ENCODE measurements around the gene CNTNAP2.
"Not testable (repeated sequence)": the region's sequence is repeated elsewhere in the genome, so short reads cannot be mapped to it uniquely, and the experiment has no call there.

Gene CNTNAP2

DNA sequence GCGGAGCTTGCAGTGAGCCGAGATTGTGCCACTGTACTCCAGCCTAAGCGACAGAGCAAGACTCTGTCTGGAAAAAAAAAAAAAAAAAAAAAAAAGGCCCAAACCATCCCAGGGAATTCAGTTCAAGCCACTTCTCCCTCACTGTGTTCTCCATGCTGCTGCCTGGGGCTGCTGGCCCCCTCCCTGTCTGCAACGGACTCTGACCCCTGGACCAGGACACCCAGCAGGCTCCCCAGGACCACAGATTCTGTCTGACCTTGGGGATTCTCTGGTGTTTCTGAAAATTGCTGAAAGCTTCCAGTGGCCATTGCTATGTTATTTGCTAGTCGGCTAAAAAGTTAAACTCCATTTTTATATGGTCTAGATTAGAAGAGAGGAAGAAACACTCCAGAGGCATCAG, 2212.3 kb downstream of the CNTNAP2 start:
- Histone ChIP-seq H3F3A (ENCODE audit: insufficient read depth) (no peaks in the 10 kb centered on the region), H2AFZ (ENCODE audit: low read depth, low read length, severe bottlenecking) (no peak overlapping the region), H3K4me2 (ENCODE audit: low read depth, low read length, poor library complexity, severe bottlenecking) (no peak overlapping the region), H3K9me3 (ENCODE audit: insufficient read depth, low read length) (peaks cover 7% of the 10 kb centered on the region; the same call in 1 of the 2 replicates), H3K79me2 (ENCODE audit: insufficient read depth, low read length) (no peaks in the 10 kb centered on the region), H3K9ac (ENCODE audit: low read length) (no peak overlapping the region), H4K20me1 (ENCODE audit: low read depth, low read length) (no peaks in the 10 kb centered on the region), H3K36me3 (ENCODE audit: low read length) (no peaks in the 10 kb centered on the region), H3K27ac (ENCODE audit: low read depth, low read length) (no peak overlapping the region), H3K4me3 (ENCODE audit: insufficient read depth, low read length, poor library complexity, severe bottlenecking) (no peak overlapping the region), H3K27me3 (ENCODE audit: low read length) (no peaks in the 10 kb centered on the region), H3K9me2 (replicated peaks; ENCODE audit: insufficient read depth, low read length) (no peaks in the 10 kb centered on the region)
- TF ChIP-seq EZH2phosphoT487 (conservative IDR thresholded peaks at IDR 0.05; ENCODE audit: low read length) (no peak), CTCF (IDR thresholded peaks at IDR 0.05; ENCODE audit: insufficient read depth, low read length, poor library complexity, severe bottlenecking) (no peak)

DNA sequence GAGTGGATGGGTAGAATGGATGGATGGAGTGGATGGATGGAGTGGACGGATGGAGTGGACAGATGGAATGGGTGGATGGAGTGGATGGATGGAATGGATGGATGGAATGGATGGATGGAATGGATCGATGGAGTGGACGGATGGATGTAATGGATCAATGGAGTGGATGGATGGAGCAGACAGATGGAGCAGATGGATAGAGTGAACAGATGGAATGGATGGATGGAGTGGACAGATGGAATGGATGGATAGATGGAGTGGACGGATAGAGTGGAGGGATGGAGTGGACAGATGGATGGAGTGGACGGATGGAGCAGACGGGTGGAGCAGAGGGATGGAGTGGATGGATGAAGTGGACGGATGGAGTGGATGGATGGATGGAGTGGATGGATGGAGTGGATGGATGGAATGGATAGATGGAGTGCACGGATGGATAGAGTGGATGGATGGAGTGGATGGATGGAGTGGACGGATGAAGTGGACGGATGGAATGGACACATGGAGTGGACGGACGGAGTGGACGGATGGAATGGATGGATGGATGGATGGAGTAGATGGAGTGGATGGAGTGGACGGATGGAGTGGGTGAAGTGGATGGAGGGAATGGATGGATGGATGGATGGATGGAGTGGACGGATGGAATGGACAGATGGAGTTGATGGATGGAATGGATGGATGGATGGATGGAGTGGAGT, 2213.7 kb downstream of the CNTNAP2 start:
- no peak for TF ChIP-seq EZH2phosphoT487 (conservative IDR thresholded peaks at IDR 0.05; ENCODE audit: low read length)
- TF ChIP-seq CTCF (IDR thresholded peaks at IDR 0.05; ENCODE audit: insufficient read depth, low read length, poor library complexity, severe bottlenecking), result no peak

GRCh38 chr7:148330822-148331221, 2214.2 kb downstream of the CNTNAP2 start:
- Histone ChIP-seq H3K27me3 (ENCODE audit: low read length) (no peaks in the 10 kb centered on the region), H3K36me3 (ENCODE audit: low read length) (no peaks in the 10 kb centered on the region), H3K4me2 (ENCODE audit: low read depth, low read length, poor library complexity, severe bottlenecking) (no peak overlapping the region), H3K9me2 (replicated peaks; ENCODE audit: insufficient read depth, low read length) (no peaks in the 10 kb centered on the region), H3K9me3 (ENCODE audit: insufficient read depth, low read length) (peaks cover 7% of the 10 kb centered on the region; the same call in 1 of the 2 replicates), H2AFZ (ENCODE audit: low read depth, low read length, severe bottlenecking) (no peak overlapping the region), H3K79me2 (ENCODE audit: insufficient read depth, low read length) (no peaks in the 10 kb centered on the region), H3K27ac (ENCODE audit: low read depth, low read length) (no peak overlapping the region), H3K9ac (ENCODE audit: low read length) (no peak overlapping the region), H4K20me1 (ENCODE audit: low read depth, low read length) (no peaks in the 10 kb centered on the region), H3F3A (ENCODE audit: insufficient read depth) (no peaks in the 10 kb centered on the region), H3K4me3 (ENCODE audit: insufficient read depth, low read length, poor library complexity, severe bottlenecking) (no peak overlapping the region)
- no peak for TF ChIP-seq EZH2phosphoT487 (conservative IDR thresholded peaks at IDR 0.05; ENCODE audit: low read length)
- no peak for TF ChIP-seq CTCF (IDR thresholded peaks at IDR 0.05; ENCODE audit: insufficient read depth, low read length, poor library complexity, severe bottlenecking)

More for the DNA sequence above, 2213.7 kb downstream of the CNTNAP2 start:
- no peak overlapping the region for H3K27ac ChIP-seq (ENCODE audit: low read depth, low read length)
- H3K9ac ChIP-seq (ENCODE audit: low read length), result no peak overlapping the region
- H3K27me3 ChIP-seq (ENCODE audit: low read length), result no peaks in the 10 kb centered on the region
- H3K79me2 ChIP-seq (ENCODE audit: insufficient read depth, low read length), result no peaks in the 10 kb centered on the region
- H4K20me1 ChIP-seq (ENCODE audit: low read depth, low read length), result no peaks in the 10 kb centered on the region
- H3K36me3 ChIP-seq (ENCODE audit: low read length), result no peaks in the 10 kb centered on the region
- H3K4me2 ChIP-seq (ENCODE audit: low read depth, low read length, poor library complexity, severe bottlenecking), result no peak overlapping the region
- H3K9me2 ChIP-seq (replicated peaks; ENCODE audit: insufficient read depth, low read length), result no peaks in the 10 kb centered on the region
- H3F3A ChIP-seq (ENCODE audit: insufficient read depth), result no peaks in the 10 kb centered on the region
- no peak overlapping the region for H3K4me3 ChIP-seq (ENCODE audit: insufficient read depth, low read length, poor library complexity, severe bottlenecking)
- H2AFZ ChIP-seq (ENCODE audit: low read depth, low read length, severe bottlenecking), result no peak overlapping the region
- H3K9me3 ChIP-seq (ENCODE audit: insufficient read depth, low read length), result peaks cover 7% of the 10 kb centered on the region; the same call in 1 of the 2 replicates

DNA sequence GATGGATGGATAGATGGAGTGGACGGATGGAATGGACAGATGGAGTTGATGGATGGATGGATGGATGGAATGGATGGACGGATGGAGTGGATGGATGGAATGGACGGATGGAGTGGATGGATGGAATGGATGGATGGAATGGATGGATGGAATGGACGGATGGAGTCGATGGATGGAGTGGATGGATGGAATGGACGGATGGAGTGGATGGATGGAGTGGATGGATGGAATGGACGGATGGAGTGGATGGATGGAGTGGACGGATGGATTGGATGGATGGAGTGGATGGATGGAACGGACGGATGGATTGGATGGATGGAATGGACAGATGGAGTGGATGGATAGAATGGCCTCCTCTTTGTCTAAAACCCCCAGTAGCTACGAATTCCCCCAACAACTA, 2214.9 kb downstream of the CNTNAP2 start:
- not testable (repeated sequence) for H3K4me3 ChIP-seq (ENCODE audit: insufficient read depth, low read length, poor library complexity, severe bottlenecking); H3K27ac ChIP-seq (ENCODE audit: low read depth, low read length); H3F3A ChIP-seq (ENCODE audit: insufficient read depth); H2AFZ ChIP-seq (ENCODE audit: low read depth, low read length, severe bottlenecking); H3K9ac ChIP-seq (ENCODE audit: low read length); H3K27me3 ChIP-seq (ENCODE audit: low read length); H3K79me2 ChIP-seq (ENCODE audit: insufficient read depth, low read length); H3K9me2 ChIP-seq (replicated peaks; ENCODE audit: insufficient read depth, low read length); H3K36me3 ChIP-seq (ENCODE audit: low read length); H3K4me2 ChIP-seq (ENCODE audit: low read depth, low read length, poor library complexity, severe bottlenecking); H4K20me1 ChIP-seq (ENCODE audit: low read depth, low read length); H3K9me3 ChIP-seq (ENCODE audit: insufficient read depth, low read length)
